Thoracic aorta (tissue), 2 donors: ENCODE data around the gene TNK2. TPM values are rescaled to one million over a fixed set of nuclear protein-coding genes. Genes with fewer than 3 reads are reported as not detected.

ENCODE experiments used
- ATAC-seq: fragments of 150-250 bp; one replicate; pipeline ENCODE4 v1.8.0; 2017; ENCODE audit warnings: low read depth; ENCODE audit not compliant: insufficient number of reproducible peaks, low FRiP score
- DNase-seq: peaks from one replicate; pipeline ENCODE4 v3.0.0-alpha.2; 2020; ENCODE audit warnings: low spot score
- H3K27ac ChIP-seq, 2 donors: fragments of 200-600 bp; sonication (generic); 1 replicate in 1 of 2; 2 replicates in 1 of 2; pipeline ENCODE4 v1.5.1; 2016; ENCODE audit warnings: mild to moderate bottlenecking in 2 of 2, moderate library complexity in 2 of 2
- H3K27me3 ChIP-seq: fragments of 200-600 bp; sonication (generic); replicated peaks from 2 replicates; pipeline ENCODE4 v1.6.0; 2016; ENCODE audit warnings: mild to moderate bottlenecking; ENCODE audit not compliant: insufficient read depth
- H3K36me3 ChIP-seq: fragments of 200-600 bp; sonication (generic); one replicate; pipeline ENCODE4 v1.5.1; 2016
- H3K4me1 ChIP-seq, 2 donors: fragments of 200-600 bp; sonication (generic); 1 replicate in 1 of 2; 2 replicates in 1 of 2; pipeline versions ENCODE4 v1.5.1 to v1.6.0; 2016; ENCODE audit warnings: low read depth in 2 of 2, mild to moderate bottlenecking in 1 of 2; ENCODE audit not compliant: control insufficient read depth in 1 of 2
- H3K4me3 ChIP-seq: fragments of 200-600 bp; sonication (generic); 2 replicates; pipeline ENCODE4 v1.5.1; 2016; ENCODE audit warnings: mild to moderate bottlenecking
- H3K9me3 ChIP-seq: fragments of 200-600 bp; sonication (generic); 2 replicates; pipeline ENCODE4 v1.5.1; 2016
- CTCF ChIP-seq: fragments of 200-600 bp; sonication (generic); IDR thresholded peaks from one replicate; pipeline ENCODE4 v1.5.1; 2019; ENCODE audit warnings: antibody characterized with exemption
- total RNA-seq, 2 donors: library from RNA; depleted of rRNA; stranded (reverse); fragments of >200 nt; gene quantifications; one replicate each; pipeline versions ENCODE4 v1.1.0 to v1.2.3, GENCODE V29; 2016

Gene TNK2
- total RNA-seq, 2 donors from 2014 or later: 38.9 to 69.8 TPM

GRCh38 chr3:195836476-195837135, 71.7 kb downstream of the TNK2 start:
- ATAC-seq: no peak
- Histone ChIP-seq H3K27me3 (no peaks in the 10 kb centered on the region), H3K4me3 (no peak overlapping the region), H3K4me1 (no peaks in the 10 kb centered on the region), H3K27ac (no peak overlapping the region), H3K36me3 (no peaks in the 10 kb centered on the region), H3K9me3 (no peaks in the 10 kb centered on the region)
- no peak for DNase-seq
- TF ChIP-seq CTCF: no peak

GRCh38 chr3:195835791-195836190, 72.6 kb downstream of the TNK2 start:
- Histone ChIP-seq H3K27me3 (no peaks in the 10 kb centered on the region), H3K9me3 (no peaks in the 10 kb centered on the region), H3K4me1 (no peaks in the 10 kb centered on the region), H3K4me3 (no peak overlapping the region), H3K36me3 (no peaks in the 10 kb centered on the region), H3K27ac (no peak overlapping the region)
- DNase-seq (no peak), ATAC-seq (no peak)
- TF ChIP-seq CTCF: no peak

GRCh38 chr3:195834675-195835583, 73.4 kb downstream of the TNK2 start:
- H3K4me1 ChIP-seq: no peaks in the 10 kb centered on the region
- DNase-seq (no peak), ATAC-seq (no peak)
- H3K27me3 ChIP-seq: no peaks in the 10 kb centered on the region
- TF ChIP-seq CTCF: no peak
- H3K4me3 ChIP-seq: no peak overlapping the region
- no peaks in the 10 kb centered on the region for H3K36me3 ChIP-seq
- H3K9me3 ChIP-seq: no peaks in the 10 kb centered on the region
- no peak overlapping the region for H3K27ac ChIP-seq

- no peak for TF ChIP-seq CTCF
- Histone ChIP-seq H3K36me3 (no peaks in the 10 kb centered on the region), H3K4me1 (no peaks in the 10 kb centered on the region), H3K27ac (no peak overlapping the region), H3K27me3 (no peaks in the 10 kb centered on the region), H3K4me3 (no peak overlapping the region), H3K9me3 (no peaks in the 10 kb centered on the region)
- ATAC-seq: no peak
- DNase-seq: no peak
Observed at GRCh38 chr3:195829897-195830254, 78.5 kb downstream of the TNK2 start.

- TF ChIP-seq CTCF: no peak
- no peak for DNase-seq
- H3K27ac ChIP-seq: no peak overlapping the region
Observed at GRCh38 chr3:195828762-195829161, 79.6 kb downstream of the TNK2 start.

More at GRCh38 chr3:195828762-195829161, 79.6 kb downstream of the TNK2 start:
- Histone ChIP-seq H3K9me3 (no peaks in the 10 kb centered on the region), H3K36me3 (no peaks in the 10 kb centered on the region), H3K4me3 (no peak overlapping the region), H3K4me1 (no peaks in the 10 kb centered on the region), H3K27me3 (no peaks in the 10 kb centered on the region)
- no peak for ATAC-seq
